GM13977 (cell line): Measurements from ENCODE around the gene VSIG4.

Source experiments
- DNase-seq: peaks from one replicate; pipeline ENCODE4 v3.0.0; 2012; ENCODE audit warnings: low spot score
- CTCF ChIP-seq: IDR thresholded peaks from 2 replicates; pipeline ENCODE4 v1.5.1; 2012; ENCODE audit warnings: mild to moderate bottlenecking, control low read depth; ENCODE audit not compliant: insufficient read depth; ENCODE audit errors: extremely low read depth, missing control alignments
- in situ Hi-C: fragments of 300-500 bp; cut with MboI; formaldehyde crosslinking; loops from one replicate; pipeline ENCODE4 v1.12.0; 2022; ENCODE audit warnings: low sequenced_read_pairs, low pct_unique_long_range_greater_than_20kb, mixed read lengths, inconsistent platforms; ENCODE audit not compliant: unreplicated experiment

Gene VSIG4

GRCh38 chrX:66043584-66043983 lies 3.7 kb upstream of the VSIG4 start:
- no peak for DNase-seq
- in situ Hi-C loops: no loop called here
- TF ChIP-seq CTCF: no peak

GRCh38 chrX:66042307-66043077 lies 2.6 kb upstream of the VSIG4 start:
- no peak for DNase-seq
- in situ Hi-C loops: no loop called here
- TF ChIP-seq CTCF: no peak

- no peak for TF ChIP-seq CTCF
- no peak for DNase-seq
- in situ Hi-C loops: no loop called here
Observed at GRCh38 chrX:66038115-66038514, 1.8 kb downstream of the VSIG4 start.

GRCh38 chrX:66036231-66036630 lies 3.6 kb downstream of the VSIG4 start:
- DNase-seq: no peak
- no peak for TF ChIP-seq CTCF
- in situ Hi-C loops: no loop called here

- TF ChIP-seq CTCF: no peak
- no peak for DNase-seq
- in situ Hi-C loops: no loop called here
Observed at GRCh38 chrX:66035667-66036066, 4.2 kb downstream of the VSIG4 start.

GRCh38 chrX:66030505-66031317 lies 9.2 kb downstream of the VSIG4 start:
- in situ Hi-C loops: no loop called here
- DNase-seq: no peak
- TF ChIP-seq CTCF: peak; percentile 85
